Medulla oblongata (tissue), 1 donor: Measurements from ENCODE around the gene DRC1.

Source experiments
- DNase-seq: peaks from one replicate; pipeline ENCODE4 v3.0.0-alpha.2; 2015; ENCODE audit errors: extremely low spot score

The DRC1 gene

GRCh38 chr2:26399771-26400376, 1.8 kb upstream of the DRC1 start:
- no peak for DNase-seq

- no peak for DNase-seq
Measured at GRCh38 chr2:26400723-26401122, 997 bp upstream of the DRC1 start.

DNA sequence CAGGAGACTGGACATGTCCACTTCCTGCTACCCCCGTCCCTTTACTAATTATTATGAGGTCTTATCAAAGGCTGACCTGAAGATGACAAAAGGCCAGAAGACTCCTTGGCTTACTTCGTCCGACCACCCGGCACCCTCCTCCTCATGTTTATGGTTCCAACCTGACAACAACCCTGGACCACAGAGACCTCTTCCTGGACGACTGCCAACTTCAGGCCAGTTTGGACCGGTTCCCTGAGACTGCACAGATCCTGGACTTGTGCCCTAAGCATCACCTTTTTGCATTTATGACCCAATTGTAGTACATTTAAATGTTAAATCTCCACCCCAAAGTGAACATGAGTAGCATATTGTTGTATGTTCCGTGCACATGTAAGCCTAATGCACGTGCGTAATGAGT, 5.8 kb downstream of the DRC1 start:
- DNase-seq = no peak

DNA sequence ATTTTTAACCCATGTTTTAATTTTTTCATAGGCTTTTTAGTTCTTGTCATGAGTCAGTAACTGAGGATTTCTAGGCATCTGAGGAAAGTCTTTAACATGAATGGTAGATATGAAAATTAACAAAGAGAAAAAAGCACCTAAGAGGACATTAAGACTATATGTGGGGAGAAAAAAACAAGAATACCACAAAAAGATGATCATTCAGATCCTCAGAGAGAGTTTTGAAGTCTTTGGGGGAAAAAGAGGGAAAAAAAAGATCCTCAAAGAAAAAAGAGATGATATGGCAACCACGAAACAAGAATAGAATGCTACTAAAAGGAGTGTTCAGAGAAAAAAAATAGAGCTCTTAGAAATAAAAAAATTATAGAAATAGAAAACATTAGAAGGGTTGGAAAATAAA, 8.1 kb downstream of the DRC1 start:
- DNase-seq = no peak

DNA sequence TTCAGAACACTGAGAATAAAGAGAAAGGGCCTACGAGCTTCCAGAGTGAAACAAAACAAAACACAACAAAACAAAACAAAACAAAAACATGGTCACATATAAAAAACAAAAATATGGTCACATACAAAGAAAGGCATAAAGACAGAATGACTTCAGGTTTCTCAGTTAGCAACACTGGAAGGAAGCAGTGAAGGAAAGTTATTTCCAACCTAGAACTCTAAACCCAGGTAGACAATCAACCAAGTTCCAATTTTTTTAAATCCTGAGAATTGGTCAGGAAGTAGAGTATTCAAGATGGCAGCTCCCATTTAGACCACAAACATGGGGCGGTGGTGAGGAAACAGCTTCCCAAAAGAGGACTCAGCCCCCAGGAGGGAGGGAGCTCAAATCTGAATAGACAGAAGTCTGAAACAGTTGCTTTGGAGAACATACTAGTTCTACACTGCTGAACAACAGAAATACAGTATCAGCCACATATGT, 9.1 kb downstream of the DRC1 start:
- DNase-seq = no peak

GRCh38 chr2:26411419-26411818, 9.7 kb downstream of the DRC1 start:
- no peak for DNase-seq

DNA sequence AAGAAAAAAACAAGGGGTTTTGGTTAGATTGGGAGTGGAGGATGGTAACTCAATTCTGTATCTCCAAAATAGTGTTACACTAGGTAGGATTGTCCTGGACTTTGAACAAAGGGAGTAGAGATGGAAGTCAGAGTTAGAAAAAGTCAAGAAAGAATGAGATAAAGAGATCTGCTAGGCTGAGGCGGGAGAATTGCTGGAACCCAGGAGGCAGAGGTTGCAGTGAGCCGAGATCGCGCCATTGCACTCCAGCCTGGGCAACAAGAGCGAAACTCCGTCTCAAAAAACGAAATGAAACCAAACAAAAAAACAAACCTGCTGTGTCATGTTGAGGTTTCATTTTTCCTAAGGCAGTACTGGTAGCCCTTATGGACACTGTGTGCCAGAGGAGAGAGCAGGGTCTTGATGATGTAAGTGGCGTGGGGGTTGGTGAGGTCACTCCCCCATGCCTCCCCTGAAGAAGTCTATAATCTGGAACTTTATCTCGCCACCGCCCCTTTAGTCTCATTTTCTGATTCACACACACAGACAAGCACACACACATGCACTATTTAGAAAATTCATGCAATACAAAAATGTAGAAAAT, 10.5 kb downstream of the DRC1 start:
- DNase-seq = no peak

- peak; percentile 18 for DNase-seq
Measured at GRCh38 chr2:26414311-26414710, 12.6 kb downstream of the DRC1 start.

GRCh38 chr2:26421961-26422360, 20.2 kb downstream of the DRC1 start:
- no peak for DNase-seq

- no peak for DNase-seq
Measured at GRCh38 chr2:26422947-26423629, 21.4 kb downstream of the DRC1 start.

DNA sequence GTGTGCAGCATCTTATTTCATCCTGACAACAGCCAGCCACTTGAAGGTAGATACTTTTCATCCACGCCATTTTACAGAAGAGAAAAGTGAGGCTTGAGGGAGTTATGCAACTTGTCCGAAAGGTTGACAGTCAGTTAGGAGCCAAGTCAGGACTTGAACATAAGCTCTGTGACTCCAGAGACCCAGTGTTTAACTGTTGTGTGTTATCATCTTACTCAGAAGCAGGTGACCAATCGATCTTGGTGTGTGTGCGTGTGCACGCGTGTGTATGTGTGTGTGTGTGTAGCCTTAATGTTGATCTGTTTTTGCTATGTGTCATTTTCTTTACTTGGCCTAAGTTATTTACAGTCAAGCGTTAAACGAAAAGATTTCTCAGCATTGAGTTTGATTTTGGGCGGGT, 22.0 kb downstream of the DRC1 start:
- DNase-seq = no peak

DNA sequence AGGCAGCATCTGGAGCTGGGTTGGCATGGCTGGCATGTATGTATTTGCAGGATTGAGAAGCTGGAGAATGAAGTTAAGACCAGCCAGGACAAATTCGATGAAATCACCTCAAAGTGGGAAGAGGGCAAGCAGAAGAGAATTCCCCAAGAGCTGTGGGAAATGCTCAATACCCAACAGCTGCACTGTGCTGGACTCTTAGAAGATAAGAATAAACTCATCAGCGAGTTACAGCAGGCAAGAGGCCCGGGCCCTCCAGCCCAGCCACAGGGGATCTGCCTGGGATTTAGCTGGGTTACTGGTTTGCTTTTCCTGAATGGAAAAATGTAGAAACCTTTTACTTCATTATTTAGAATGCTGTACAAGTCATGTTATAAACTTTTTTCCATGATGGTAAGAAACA, 22.5 kb downstream of the DRC1 start:
- DNase-seq = no peak

DNA sequence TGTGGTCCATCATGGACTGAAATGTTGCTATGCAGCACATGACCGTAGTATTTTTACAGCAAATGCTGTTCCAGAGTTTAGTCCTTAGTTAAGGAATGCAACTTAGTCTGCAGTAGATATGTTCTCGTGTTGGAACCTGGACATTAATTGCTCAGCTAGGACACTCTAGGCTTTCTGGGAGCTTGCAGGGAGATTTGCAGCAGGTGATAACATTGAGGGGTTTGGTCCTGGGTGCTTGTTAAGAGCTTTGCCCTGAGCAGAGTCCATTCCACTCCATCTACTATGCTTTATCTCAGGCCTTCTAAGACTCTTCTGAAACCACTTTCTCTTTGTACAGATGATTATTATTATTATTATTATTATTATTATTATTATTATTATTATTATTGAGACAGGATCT, 27.1 kb downstream of the DRC1 start:
- DNase-seq = no peak

- peak; percentile 11 for DNase-seq
Measured at GRCh38 chr2:26429779-26430578, 28.3 kb downstream of the DRC1 start.

DNA sequence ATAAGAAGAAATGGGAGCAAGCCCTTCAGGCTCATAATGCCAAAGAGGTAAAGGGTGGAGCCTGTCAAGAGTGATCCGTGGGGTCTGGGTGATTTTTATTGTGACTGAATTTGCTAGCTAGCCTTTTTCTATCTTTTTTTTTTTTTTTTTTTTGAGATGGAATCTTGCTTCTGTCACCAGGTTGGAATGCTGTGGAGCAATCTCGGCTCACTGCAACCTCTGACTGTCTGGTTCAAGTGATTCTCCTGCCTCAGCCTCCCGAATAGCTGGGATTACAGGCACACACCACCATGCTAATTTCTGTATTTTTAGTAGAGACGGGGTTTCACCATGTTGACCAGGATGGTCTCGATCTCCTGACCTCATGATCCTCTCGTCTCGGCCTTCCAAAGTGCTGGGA, 29.1 kb downstream of the DRC1 start:
- DNase-seq = no peak

GRCh38 chr2:26432363-26432762, 30.6 kb downstream of the DRC1 start:
- DNase-seq = no peak

DNA sequence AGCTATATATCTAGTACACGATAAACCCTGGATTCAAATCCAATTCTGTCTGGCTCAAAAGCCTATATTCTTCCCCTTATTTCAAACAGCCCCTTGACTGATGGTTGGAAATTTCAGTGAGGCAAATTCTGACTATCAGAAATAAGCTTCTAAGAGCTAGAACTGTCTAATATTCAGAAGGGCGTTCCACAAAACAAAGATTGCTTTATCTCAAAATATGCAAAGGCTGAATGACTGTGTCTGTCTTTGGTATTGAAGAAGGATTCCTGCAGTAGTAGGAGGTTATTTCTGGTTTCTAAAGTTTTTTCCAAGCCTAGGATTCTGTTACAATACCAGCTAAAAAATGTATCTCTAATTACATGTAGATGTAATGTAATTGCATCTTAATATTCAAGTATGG, 31.1 kb downstream of the DRC1 start:
- DNase-seq = no peak

DNA sequence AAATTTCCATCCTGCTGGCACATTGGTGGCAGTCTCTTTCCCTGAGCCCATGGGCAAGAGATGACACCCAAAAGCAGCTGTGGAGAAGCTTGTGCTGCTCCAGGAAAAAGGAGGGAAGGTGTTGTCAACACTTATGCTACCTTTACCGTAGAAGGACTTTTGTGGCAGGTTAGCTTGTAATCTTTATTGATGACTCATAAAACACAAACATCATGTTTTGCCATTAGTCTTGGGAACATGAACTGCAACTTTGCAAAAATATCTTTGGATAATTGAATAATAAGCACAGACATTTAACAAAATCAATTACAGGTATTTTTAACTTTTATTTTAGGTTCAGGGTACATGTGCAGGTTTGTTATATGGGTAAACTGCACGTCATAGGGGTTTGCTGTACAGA, 33.4 kb downstream of the DRC1 start:
- DNase-seq = no peak

GRCh38 chr2:26438526-26438925, 36.8 kb downstream of the DRC1 start:
- DNase-seq = no peak

DNA sequence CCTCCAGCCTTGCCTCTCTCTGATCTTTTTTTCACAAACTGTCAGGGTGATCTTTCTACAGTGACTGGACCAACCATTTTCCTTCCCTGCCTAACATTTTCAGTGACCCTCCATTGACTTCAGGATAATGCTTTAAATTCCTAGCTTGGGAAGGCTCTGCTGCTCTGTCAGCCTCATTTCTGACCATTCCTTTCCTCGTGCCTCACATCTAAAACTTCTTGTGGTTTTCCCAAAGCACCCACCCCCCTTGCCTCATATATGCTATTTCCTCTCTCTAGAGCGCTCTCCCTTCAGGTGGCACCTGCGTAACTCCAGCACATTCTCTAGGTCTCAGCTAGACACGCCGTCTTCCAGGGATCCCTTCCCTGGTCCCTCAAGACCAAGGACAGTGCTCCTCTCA, 37.2 kb downstream of the DRC1 start:
- no peak for DNase-seq

GRCh38 chr2:26442301-26442700, 40.6 kb downstream of the DRC1 start:
- DNase-seq = no peak

DNA sequence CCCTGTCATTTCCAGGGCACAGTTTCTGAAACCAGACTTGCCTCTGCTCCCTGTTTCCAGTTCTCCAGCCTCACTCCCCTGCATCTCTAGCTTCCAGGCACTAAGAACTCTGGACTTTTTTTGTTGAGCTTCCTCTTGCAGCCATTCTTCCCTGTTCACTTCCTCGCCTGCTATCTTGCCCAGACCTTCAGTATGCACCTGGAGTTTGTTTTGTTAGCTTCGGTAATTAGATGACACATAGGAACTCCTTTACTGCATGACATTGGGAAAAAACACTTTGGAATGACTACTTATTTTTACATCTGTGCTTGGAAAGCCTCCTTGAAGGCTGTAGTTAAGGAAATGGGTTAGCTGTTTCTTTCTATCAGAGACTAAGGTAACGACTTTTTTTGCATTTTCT, 41.0 kb downstream of the DRC1 start:
- no peak for DNase-seq

DNA sequence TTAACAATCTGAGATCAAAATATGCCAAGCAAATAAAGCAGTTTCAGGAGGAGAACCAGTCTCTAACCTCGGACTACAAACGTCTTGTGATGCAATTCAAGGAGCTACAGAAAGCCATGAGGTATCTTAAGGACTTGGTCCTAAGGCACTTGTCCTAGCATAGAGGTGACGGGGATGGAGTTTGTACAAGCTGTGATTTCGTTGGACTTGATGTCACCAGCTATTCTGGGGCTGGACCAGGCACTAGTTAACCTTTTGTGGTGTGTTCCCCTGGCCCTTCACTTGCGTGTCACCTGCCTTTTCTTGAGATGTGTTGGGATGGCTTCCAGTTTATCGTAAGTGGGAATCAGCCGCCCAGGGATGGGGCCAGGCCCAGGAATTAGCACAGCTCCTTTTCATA, 42.5 kb downstream of the DRC1 start:
- DNase-seq = no peak
